NOMO-1 treated with dmso at 0.1 percent for 144 hours (cell line): ENCODE data around the gene PWWP2B.

Experiments used
- DNase-seq: peaks from one replicate; lab custom pipeline; 2025; ENCODE audit not compliant: unreplicated experiment; lab: John Stamatoyannopoulos, UW

The PWWP2B gene

DNA sequence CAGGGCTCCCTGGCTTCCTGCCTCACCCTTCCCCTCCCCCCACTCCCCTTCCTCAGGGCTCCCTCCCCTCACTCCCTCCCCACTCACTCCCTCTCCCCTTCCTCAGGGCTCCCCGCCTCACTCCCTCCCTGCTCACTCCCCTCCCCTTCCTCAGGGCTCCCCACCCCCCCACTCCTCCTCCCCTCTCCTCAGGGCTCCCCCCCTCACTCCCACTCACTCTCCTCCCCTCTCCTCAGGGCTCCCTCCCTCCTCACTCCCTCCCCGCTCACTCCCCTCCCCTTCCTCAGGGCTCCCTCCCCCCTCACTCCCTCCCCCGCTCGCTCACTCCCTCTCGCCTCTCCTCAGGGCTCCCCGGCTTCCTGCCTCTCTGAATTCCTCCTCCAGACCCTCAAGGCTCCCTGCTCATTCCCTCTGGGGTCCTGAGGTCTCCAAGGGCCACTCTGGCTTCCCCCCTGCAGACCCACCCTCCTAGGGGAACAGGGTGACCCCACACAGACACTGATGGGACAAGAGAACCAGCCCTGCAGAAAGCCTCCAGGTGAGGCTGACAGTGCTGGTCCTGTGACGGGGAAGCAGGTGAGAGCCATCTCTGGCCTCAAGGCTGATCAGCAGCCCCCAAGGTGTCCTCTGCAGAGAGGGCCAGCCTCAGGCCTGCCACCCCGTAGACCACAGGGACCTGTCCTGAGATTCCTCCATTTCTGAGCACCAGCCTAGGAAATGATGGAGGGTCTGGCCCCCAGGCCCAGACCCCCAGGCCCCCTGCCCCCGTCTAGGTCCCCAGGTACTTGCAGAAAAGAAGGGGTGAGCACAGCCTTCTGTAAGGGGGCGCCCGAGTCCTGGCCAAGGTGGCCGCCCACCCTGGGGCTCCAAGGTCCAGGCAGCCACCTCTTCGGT is 47.2 kb downstream of the PWWP2B start:
- peak; percentile 70 for DNase-seq

- no peak for DNase-seq
These were observed 47.9 kb downstream of the PWWP2B start for GRCh38 chr10:132444877-132445351.

- no peak for DNase-seq
These were observed 48.7 kb downstream of the PWWP2B start for GRCh38 chr10:132445516-132446194.

DNA sequence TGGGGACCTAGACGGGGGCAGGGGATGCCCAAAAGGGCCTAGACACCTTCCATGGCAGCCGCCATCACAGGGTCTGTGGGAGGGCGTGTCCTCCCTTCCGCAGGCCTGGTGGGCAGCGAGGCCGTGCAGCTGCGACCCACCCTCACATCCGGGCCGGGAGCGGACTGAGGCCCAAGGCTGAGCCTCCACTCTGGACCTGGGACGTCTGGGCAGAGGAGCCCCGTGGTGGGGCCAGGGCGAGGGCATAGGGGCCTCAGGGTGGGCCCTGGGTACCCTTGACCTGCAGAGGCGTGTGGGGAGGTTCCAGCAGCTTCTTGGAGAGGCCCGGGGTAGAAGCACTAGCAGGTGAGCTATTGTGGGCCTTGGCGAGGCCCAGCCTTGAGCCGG is 49.2 kb downstream of the PWWP2B start:
- no peak for DNase-seq

GRCh38 chr10:132446661-132447445 is 49.9 kb downstream of the PWWP2B start:
- DNase-seq, result peak; percentile 88

DNA sequence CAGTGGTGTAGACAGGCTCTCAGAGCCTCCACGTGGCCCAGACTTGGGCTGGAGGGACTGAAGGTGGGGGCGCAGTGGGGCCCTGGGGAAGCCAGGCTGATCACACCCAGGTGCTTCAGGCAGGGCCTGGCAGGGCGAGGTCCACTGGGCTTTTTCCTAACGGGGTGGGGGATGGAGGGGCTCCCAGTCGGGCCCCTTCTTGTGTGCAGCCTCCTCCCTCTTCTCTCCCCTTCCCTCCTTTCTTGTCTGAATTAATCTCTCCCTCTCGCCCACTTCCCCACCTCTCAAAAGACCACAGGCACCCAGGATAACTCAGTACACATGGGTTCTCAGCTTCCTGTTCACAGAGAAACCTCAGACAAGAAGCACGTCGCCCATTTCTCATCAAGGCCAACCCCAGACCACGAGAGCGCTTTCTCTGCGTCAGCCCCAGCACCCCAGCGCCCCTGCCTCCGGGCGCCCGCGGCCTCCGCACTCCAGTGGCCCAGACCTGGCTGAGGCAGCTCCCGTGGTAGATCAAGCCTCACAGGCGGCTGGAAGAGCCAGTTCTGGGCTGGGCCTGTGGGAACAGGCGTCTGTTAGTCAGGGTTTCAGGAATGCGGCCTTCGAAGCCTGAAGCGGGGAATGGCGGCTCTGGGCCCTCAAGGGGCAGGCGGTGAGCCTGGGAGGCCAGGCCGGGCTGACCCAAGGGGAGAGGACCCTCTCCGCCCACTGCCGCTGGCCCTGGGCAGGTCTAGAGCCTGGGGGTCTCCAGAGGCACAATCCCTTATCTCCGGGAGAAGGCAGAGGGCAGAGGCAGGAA is 50.6 kb downstream of the PWWP2B start:
- no peak for DNase-seq

- peak; percentile 84 for DNase-seq
These were observed 51.3 kb downstream of the PWWP2B start for GRCh38 chr10:132448248-132448731.

DNA sequence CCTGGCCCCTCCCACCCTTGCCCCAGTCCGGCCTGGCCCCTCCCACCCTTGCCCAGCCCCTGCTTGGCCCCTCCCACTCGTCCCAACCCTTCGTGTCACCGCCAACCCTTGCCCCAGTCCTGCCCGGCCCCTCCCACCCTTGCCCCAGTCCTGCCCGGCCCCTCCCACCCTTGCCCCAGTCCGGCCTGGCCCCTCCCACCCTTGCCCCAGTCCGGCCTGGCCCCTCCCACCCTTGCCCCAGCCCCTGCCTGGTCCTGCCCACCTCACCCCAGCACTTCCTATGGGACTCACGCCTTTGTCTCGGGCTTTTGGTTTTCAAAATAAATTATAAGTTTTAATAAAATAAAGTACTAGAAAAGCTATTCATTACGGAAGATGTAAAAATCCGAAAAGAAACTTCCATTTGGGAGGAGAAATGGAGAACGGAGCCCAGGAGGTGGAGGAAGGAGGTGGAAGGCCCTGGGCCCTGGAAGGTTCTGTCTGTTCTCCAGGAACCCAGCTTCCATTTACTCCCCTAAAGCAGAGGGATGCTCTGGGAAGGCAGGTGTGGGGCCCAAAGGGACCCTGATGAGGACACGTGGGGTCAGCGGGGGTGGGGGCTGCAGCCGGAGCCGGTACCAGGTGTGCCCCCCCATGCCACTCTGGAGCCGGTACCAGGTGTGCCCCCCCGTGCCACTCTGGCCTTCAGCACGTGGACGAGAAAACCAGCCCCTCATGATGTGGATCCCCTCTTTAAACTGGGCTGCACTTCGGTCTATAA is 52.2 kb downstream of the PWWP2B start:
- no peak for DNase-seq

DNA sequence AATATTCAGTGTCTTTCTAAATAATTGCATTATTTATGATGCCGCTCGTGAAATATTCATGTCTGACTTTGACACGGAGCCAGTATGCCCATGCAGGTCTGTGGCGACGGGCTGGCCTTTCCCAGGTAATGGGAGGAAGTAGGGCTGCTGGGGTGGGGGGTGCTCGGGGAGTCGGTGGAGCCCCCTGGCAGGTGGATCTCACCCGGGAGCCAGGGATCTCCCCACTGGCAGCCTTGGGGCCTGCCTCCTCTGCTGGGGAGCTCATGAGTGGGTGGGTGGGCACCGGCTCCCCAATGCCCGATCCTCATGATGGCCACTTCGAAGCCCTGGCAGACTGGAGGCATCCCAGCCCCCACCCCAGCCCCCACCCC is 52.8 kb downstream of the PWWP2B start:
- no peak for DNase-seq

GRCh38 chr10:132450466-132450824 is 53.4 kb downstream of the PWWP2B start:
- no peak for DNase-seq

- no peak for DNase-seq
These were observed 54.0 kb downstream of the PWWP2B start for GRCh38 chr10:132450825-132451505.

- DNase-seq, result no peak
These were observed 54.7 kb downstream of the PWWP2B start for GRCh38 chr10:132451506-132452215.

GRCh38 chr10:132452216-132452650 is 55.2 kb downstream of the PWWP2B start:
- DNase-seq, result no peak

- DNase-seq, result peak; percentile 31
These were observed 55.9 kb downstream of the PWWP2B start for GRCh38 chr10:132452651-132453469.

DNA sequence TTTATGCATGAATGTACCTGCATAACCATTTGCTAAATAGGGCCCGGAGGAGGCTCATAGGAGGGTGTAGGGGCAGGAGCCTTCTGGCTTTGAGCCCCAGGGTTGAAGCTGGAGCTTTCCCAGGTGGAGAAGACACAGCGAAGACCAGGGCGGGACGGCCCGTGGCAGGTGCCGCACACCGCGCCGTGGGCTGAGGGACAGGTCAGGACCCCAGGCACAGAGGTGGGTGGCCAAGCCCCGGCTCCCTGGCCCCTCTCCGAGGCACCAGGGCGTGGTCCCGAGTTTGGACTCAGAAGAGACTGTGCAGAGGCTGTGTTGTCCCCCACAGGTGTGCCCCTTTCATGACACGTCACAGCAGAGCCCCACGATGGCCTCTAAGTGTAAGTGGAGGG is 56.5 kb downstream of the PWWP2B start:
- DNase-seq, result no peak

- no peak for DNase-seq
These were observed 57.5 kb downstream of the PWWP2B start for GRCh38 chr10:132454296-132455198.
